ENCODE results near the gene PPFIBP2.

PPFIBP2 gene

DNA sequence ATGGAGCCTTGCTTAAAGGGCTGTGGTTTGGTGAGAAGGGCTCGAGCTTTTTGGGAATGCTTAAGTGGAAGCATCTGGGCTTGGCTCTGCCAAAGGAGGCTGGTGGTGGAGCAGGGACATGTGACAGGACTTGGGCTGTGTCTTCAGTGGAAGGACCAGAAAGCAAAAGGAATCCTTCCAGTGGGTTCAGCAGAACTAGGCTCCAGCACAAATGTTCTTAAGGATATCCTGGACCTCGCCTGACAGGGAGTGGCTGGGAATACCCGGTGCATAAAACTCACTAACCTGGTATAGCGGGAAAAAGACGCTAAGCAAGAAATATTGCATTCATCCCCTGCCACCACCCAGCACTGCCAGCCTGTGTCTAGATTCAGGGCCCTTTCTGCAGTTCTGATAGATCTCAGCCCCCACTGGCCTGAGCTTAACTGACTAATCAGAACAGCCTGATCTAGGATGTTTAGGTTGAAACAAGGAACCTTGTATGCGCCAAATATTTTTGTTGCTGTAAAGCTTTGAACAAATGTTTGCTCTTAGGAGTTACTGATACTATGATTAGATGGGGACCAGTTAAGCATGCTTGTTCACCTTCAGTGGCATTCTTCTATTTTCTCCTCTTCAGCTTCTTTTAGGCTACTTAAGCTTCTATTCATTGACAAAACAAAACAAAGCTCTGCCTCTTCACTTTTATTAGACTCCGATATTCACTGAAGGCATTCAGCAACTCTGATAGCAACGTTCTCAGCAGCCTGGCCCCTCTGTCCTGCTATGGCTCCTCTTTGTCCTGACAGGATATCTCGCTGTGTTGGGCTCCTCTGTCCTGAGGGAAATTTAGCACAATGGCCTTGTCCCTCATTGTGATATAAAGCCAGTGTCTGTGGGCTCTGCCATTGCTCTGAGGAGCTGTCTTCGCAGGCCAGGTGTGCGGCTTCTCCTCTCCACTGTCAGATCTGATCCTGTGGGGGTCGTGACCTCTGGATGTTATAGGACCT lies 25.0 kb downstream of the PPFIBP2 start:
- no peak for DNase-seq (ENCODE audit: extremely low spot score)
- TF ChIP-seq, protein P1, sequence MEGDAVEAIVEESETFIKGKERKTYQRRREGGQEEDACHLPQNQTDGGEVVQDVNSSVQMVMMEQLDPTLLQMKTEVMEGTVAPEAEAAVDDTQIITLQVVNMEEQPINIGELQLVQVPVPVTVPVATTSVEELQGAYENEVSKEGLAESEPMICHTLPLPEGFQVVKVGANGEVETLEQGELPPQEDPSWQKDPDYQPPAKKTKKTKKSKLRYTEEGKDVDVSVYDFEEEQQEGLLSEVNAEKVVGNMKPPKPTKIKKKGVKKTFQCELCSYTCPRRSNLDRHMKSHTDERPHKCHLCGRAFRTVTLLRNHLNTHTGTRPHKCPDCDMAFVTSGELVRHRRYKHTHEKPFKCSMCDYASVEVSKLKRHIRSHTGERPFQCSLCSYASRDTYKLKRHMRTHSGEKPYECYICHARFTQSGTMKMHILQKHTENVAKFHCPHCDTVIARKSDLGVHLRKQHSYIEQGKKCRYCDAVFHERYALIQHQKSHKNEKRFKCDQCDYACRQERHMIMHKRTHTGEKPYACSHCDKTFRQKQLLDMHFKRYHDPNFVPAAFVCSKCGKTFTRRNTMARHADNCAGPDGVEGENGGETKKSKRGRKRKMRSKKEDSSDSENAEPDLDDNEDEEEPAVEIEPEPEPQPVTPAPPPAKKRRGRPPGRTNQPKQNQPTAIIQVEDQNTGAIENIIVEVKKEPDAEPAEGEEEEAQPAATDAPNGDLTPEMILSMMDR (IDR thresholded peaks at IDR 0.05; ENCODE audit: control extremely low read depth, extremely low read depth, low read depth, missing control alignments) = no peak
- ChIA-PET POLR2A (no interaction called here), CTCF (interaction anchor here (0.8 to 4.1 kb wide), 8 partner anchors 11 to 156 kb away, joined by 3 to 37 read pairs (median 4); partner anchors contain the start of gene PPFIBP2)

GRCh38 chr11:7540830-7541555 lies 27.2 kb downstream of the PPFIBP2 start:
- ChIA-PET POLR2A (no interaction called here), CTCF (interaction anchor here (1.0 to 1.2 kb wide), 3 partner anchors 31 to 101 kb away, joined by 3 read pairs; no protein-coding TSS in a partner anchor)
- DNase-seq (ENCODE audit: extremely low spot score) = no peak
- TF ChIP-seq, protein P1 (IDR thresholded peaks at IDR 0.05; ENCODE audit: control extremely low read depth, extremely low read depth, low read depth, missing control alignments) = no peak

DNA sequence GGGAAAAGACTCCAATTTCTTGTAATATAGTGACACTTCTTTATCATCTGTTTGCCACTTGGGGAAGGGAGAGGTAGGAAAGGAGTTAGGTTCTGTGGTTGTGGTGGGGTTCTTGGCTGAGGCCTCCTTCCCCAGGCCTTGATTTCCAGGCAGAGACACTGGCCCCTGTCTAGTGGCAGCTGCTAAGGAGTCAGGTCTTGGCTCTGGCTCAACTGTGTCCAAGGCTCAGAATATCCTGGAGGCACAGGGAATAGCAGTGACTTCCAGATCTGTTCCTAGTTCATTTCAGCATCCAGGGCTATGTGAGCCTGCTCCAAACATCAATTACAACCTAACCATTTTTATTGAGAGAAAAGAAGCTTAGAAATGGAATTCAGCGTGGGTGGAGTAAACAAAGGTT lies 29.5 kb downstream of the PPFIBP2 start:
- no peak for DNase-seq (ENCODE audit: extremely low spot score)
- TF ChIP-seq, protein P1 (IDR thresholded peaks at IDR 0.05; ENCODE audit: control extremely low read depth, extremely low read depth, low read depth, missing control alignments) = no peak
- ChIA-PET POLR2A (no interaction called here), CTCF (interaction anchor here (1.0 to 2.8 kb wide), 5 partner anchors 9 to 122 kb away, joined by 3 to 14 read pairs (median 5); no protein-coding TSS in a partner anchor)

- ChIA-PET POLR2A (no interaction called here), CTCF (interaction anchor here (0.8 to 2.8 kb wide), 6 partner anchors 8 to 121 kb away, joined by 3 to 14 read pairs (median 3); partner anchors contain the start of gene PPFIBP2)
- TF ChIP-seq, protein P1 (IDR thresholded peaks at IDR 0.05; ENCODE audit: control extremely low read depth, extremely low read depth, low read depth, missing control alignments) = no peak
- DNase-seq (ENCODE audit: extremely low spot score) = no peak
These were observed 30.2 kb downstream of the PPFIBP2 start for GRCh38 chr11:7544021-7544420.

DNA sequence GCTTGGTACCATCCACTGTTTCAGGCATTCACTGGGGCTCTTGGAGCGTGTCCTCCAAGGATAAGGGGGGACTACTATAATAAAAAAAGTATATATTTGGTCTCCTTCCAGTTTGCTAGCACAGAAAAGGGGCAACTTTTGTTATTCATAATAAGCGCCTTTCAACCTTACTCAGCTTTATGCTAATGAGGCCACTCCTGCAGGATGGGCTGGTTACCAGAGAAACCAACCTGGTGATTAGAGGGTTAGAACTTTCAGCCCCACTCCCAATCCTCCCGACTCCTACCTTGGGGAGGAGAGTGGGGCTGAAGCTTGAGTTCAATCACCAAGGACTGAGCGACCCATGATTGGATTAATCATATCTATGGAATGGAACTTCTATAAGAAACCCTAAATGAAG lies 31.8 kb downstream of the PPFIBP2 start:
- DNase-seq (ENCODE audit: extremely low spot score) = no peak
- ChIA-PET POLR2A (no interaction called here), CTCF (interaction anchor here (0.8 to 2.8 kb wide), 7 partner anchors 8 to 36 kb away, joined by 3 to 14 read pairs (median 3); no protein-coding TSS in a partner anchor)
- TF ChIP-seq, protein P1 (IDR thresholded peaks at IDR 0.05; ENCODE audit: control extremely low read depth, extremely low read depth, low read depth, missing control alignments) = no peak

DNA sequence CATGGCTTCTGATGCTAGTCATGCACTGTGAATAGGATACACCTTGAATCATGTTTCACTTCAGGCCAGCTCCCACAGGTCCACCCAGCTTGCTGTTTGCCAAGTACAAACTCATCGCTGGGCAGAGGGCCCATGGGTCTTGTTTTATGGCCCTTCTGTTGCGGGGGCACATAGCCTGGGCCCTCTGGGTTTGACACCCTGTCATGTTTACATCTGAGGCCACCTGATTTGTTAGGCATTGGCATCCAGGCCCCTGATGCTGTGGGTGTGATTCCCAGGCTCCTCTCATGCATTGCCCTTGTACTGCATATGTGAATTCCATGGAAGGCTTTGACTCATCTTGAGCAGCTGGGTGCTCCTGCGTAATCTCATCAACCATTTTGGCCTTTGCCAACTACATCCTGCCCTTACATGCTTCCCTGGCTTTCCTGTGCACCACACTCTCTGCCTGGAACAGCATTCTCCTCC lies 32.6 kb downstream of the PPFIBP2 start:
- POLR2A ChIA-PET = no interaction called here
- DNase-seq (ENCODE audit: extremely low spot score) = no peak
- CTCF ChIA-PET = interaction anchor here (0.8 to 7.4 kb wide), 11 partner anchors 9 to 35 kb away, joined by 3 to 37 read pairs (median 9); partner anchors contain the start of gene PPFIBP2
- TF ChIP-seq, protein P1 (IDR thresholded peaks at IDR 0.05; ENCODE audit: control extremely low read depth, extremely low read depth, low read depth, missing control alignments) = no peak
